Measurements from ENCODE around the gene NPVF.

NPVF gene

GRCh38 chr7:25215694-25216335 lies 12.5 kb downstream of the NPVF start:
- ATAC-seq (replicated peaks) (no peak), DNase-seq (no peak)
- Mint-ChIP-seq H3K27me3 (peaks cover 50 to 56% of the 10 kb centered on the region in 2 donors), H3K4me3 (no peak overlapping the region), H3K27ac (no peak overlapping the region), H3K9me3 (no peaks in the 10 kb centered on the region), H3K4me1 (ENCODE audit: low read depth in 2 of 2) (peaks cover 2 to 4% of the 10 kb centered on the region in 2 donors), H3K36me3 (ENCODE audit: insufficient read depth) (no peaks in the 10 kb centered on the region)

DNA sequence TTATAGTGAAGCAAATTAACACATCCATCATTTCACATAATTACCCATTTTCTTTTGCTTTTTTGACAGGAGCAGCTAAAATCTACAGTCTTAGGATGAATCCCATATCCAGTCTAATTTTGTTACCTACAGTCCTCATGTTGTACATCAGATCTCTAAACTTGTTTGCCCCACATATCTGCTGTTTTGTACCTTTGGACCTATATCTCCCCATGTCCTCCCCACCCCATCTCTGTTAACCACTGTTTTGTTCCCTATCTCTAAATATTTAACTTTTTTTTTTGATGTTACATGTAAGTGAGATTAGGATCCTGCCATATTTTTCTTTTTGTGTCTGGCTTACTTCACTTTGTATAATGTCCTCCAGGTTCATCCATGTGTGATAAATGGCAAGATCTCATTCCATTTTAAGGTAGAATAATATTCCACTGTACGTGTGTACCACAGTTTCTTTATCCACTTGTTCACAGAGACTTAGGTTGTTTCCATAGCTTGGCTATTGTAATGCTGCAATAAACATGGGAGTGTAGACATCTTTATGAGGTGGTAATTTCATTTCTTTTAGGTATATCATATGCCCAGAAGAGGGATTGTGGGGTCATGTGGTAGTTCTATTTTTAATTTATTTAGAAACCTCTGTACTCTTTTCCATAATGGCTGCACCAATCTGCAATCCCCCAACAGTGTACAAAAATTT lies 19.6 kb downstream of the NPVF start:
- no peak overlapping the region for H3K4me3 Mint-ChIP-seq
- H3K36me3 Mint-ChIP-seq (ENCODE audit: insufficient read depth): peaks cover 3% of the 10 kb centered on the region
- no peak for DNase-seq
- ATAC-seq (replicated peaks): no peak
- no peaks in the 10 kb centered on the region for H3K9me3 Mint-ChIP-seq
- H3K27ac Mint-ChIP-seq: no peak overlapping the region
- H3K27me3 Mint-ChIP-seq: peaks cover 61 to 65% of the 10 kb centered on the region in 2 donors
- peaks cover 2 to 4% of the 10 kb centered on the region in 2 donors for H3K4me1 Mint-ChIP-seq (ENCODE audit: low read depth in 2 of 2)

GRCh38 chr7:25207887-25208286 lies 20.4 kb downstream of the NPVF start:
- Mint-ChIP-seq H3K27ac (no peak overlapping the region), H3K4me1 (ENCODE audit: low read depth in 2 of 2) (peaks cover 2 to 4% of the 10 kb centered on the region in 2 donors), H3K4me3 (no peak overlapping the region), H3K9me3 (no peaks in the 10 kb centered on the region), H3K27me3 (peaks cover 61 to 65% of the 10 kb centered on the region in 2 donors), H3K36me3 (ENCODE audit: insufficient read depth) (peaks cover 3% of the 10 kb centered on the region)
- no peak for DNase-seq
- no peak for ATAC-seq (replicated peaks)

DNA sequence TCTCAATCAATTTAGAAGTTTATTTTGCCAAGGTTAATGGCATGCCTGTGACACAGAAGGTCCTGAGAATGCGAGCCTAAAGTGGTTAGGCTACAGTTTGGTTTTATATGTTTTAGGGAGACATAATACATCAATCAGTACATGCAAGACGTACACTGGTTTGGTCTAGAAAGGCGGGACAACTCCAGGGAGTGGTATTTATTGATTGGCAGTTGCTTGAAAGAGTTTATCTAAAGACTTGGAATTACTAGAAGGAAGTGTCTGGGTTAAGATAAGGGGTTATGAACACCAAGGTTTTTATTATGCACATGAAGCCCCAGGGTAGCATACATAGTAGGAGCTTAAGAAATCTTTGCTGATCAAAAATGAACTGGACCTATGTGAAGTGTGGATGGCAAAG lies 21.5 kb downstream of the NPVF start:
- ATAC-seq (replicated peaks): no peak
- peaks cover 0 to 4% of the 10 kb centered on the region in 2 donors for H3K4me1 Mint-ChIP-seq (ENCODE audit: low read depth in 2 of 2)
- H3K27me3 Mint-ChIP-seq: peaks cover 50 to 53% of the 10 kb centered on the region in 2 donors
- H3K9me3 Mint-ChIP-seq: no peaks in the 10 kb centered on the region
- no peak overlapping the region for H3K27ac Mint-ChIP-seq
- DNase-seq: no peak
- peaks cover 3% of the 10 kb centered on the region for H3K36me3 Mint-ChIP-seq (ENCODE audit: insufficient read depth)
- H3K4me3 Mint-ChIP-seq: no peak overlapping the region

GRCh38 chr7:25196132-25196896 lies 32.0 kb downstream of the NPVF start:
- DNase-seq (no peak), ATAC-seq (replicated peaks) (no peak)
- Mint-ChIP-seq H3K27me3 (peaks cover 0 to 30% of the 10 kb centered on the region in 2 donors), H3K36me3 (ENCODE audit: insufficient read depth) (no peaks in the 10 kb centered on the region), H3K9me3 (no peaks in the 10 kb centered on the region), H3K4me1 (ENCODE audit: low read depth in 2 of 2) (no peaks in the 10 kb centered on the region), H3K4me3 (no peak overlapping the region), H3K27ac (no peak overlapping the region)

DNA sequence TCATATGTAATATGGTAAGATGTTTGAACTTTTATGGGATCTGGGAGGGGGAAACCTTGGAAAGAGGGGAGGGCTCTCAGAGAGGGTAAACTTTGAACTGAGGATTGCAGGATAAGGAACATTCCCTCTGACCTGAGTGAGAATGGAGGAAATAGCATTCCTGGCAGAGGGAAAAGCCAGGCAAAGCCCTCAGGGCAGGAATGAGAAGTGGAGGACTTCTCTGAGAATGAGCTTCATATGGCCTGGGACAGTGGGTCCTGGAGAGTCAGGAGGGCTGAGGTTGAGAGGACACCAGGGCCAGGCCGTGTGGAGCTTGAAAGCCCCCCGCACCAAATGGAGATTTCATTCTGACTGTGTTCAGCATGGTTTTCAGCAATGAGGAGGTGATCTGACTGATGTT lies 34.2 kb downstream of the NPVF start:
- no peak for DNase-seq
- Mint-ChIP-seq H3K9me3 (no peaks in the 10 kb centered on the region), H3K4me3 (no peak overlapping the region), H3K36me3 (ENCODE audit: insufficient read depth) (no peaks in the 10 kb centered on the region), H3K4me1 (ENCODE audit: low read depth in 2 of 2) (no peaks in the 10 kb centered on the region), H3K27me3 (peaks cover 4 to 31% of the 10 kb centered on the region in 2 donors), H3K27ac (no peak overlapping the region)
- ATAC-seq (replicated peaks): no peak

DNA sequence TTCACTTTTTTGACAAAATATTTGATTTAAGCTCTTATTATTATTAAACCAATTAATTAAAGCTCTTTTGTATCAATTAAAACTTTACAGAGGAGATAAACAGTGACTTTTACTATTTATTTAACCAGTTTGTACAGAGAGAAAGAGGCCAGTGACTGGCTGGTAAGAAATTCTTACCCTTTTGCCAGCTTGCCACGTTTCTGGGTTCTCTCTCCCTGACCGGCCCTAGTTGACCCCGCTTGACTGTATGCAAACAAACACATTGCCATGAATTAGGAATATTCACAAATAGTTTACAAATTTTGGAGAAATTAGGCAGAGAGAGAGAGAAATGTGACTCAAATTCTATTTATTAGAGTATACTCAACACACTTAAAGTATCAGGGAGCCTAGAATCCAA lies 36.2 kb downstream of the NPVF start:
- ATAC-seq (replicated peaks): no peak
- Mint-ChIP-seq H3K9me3 (no peaks in the 10 kb centered on the region), H3K36me3 (ENCODE audit: insufficient read depth) (no peaks in the 10 kb centered on the region), H3K4me1 (ENCODE audit: low read depth in 2 of 2) (no peaks in the 10 kb centered on the region), H3K27ac (no peak overlapping the region), H3K27me3 (peaks cover 19 to 51% of the 10 kb centered on the region in 2 donors), H3K4me3 (no peak overlapping the region)
- no peak for DNase-seq

DNA sequence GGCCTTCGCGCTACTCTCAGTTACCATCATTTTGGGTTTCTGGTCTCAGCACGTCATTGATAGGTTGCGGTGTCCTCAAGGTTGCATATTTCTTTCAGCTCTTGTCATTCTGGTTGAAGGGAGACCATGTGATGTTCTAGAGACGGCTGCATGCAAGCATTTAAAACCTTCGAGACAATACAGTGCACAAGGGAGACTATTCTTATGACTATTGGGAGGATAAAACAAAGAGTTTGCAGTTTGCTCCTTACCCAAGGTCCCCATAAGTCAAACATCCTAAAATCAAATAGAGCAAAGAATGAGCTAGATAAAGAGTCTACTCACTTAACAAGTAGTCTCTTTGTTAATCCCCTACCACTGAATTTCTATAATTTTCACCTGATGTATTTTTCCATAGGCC lies 39.1 kb downstream of the NPVF start:
- Mint-ChIP-seq H3K27ac (no peak overlapping the region), H3K9me3 (no peaks in the 10 kb centered on the region), H3K27me3 (peaks cover 43 to 62% of the 10 kb centered on the region in 2 donors), H3K4me1 (ENCODE audit: low read depth in 2 of 2) (no peaks in the 10 kb centered on the region), H3K36me3 (ENCODE audit: insufficient read depth) (peaks cover 3% of the 10 kb centered on the region), H3K4me3 (no peak overlapping the region)
- DNase-seq (no peak), ATAC-seq (replicated peaks) (no peak)

GRCh38 chr7:25187932-25188331 lies 40.4 kb downstream of the NPVF start:
- Mint-ChIP-seq H3K36me3 (ENCODE audit: insufficient read depth) (peaks cover 3% of the 10 kb centered on the region), H3K9me3 (no peaks in the 10 kb centered on the region), H3K4me3 (no peak overlapping the region), H3K27me3 (peaks cover 43 to 52% of the 10 kb centered on the region in 2 donors), H3K4me1 (ENCODE audit: low read depth in 2 of 2) (no peaks in the 10 kb centered on the region), H3K27ac (peak overlapping the region in 1 of 2 donors; percentile 38)
- ATAC-seq (replicated peaks): no peak
- no peak for DNase-seq

GRCh38 chr7:25186436-25186835 lies 41.9 kb downstream of the NPVF start:
- Mint-ChIP-seq H3K36me3 (ENCODE audit: insufficient read depth) (peaks cover 3% of the 10 kb centered on the region), H3K4me3 (no peak overlapping the region), H3K27ac (no peak overlapping the region), H3K27me3 (peaks cover 43 to 52% of the 10 kb centered on the region in 2 donors), H3K9me3 (no peaks in the 10 kb centered on the region), H3K4me1 (ENCODE audit: low read depth in 2 of 2) (no peaks in the 10 kb centered on the region)
- DNase-seq (no peak), ATAC-seq (replicated peaks) (no peak)

- DNase-seq (no peak), ATAC-seq (replicated peaks) (no peak)
- Mint-ChIP-seq H3K27me3 (peaks cover 19 to 25% of the 10 kb centered on the region in 2 donors), H3K4me3 (no peak overlapping the region), H3K27ac (no peak overlapping the region), H3K36me3 (ENCODE audit: insufficient read depth) (peaks cover 4% of the 10 kb centered on the region), H3K9me3 (no peaks in the 10 kb centered on the region), H3K4me1 (ENCODE audit: low read depth in 2 of 2) (peaks cover 5 to 11% of the 10 kb centered on the region in 2 donors)
Observed at GRCh38 chr7:25181532-25181931, 46.8 kb downstream of the NPVF start.

DNA sequence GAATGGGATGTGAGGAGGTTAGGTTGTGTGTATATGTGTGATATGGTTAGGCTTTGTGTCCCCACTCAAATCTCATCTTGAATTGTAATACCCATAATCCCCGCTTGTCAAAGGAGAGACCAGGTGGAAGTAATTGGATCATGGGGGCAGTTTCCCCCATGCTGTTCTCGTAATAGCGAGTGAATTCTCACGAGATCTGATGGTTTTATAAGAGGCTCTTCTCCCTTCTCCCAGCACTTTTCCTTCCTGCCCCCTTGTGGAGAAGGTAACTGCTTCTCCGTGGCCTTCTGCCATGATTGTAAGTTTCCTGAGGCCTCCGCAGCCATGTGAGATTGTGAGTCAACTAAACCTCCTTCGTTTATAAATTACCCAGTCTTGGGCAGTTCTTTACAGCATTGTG lies 47.3 kb downstream of the NPVF start:
- H3K4me1 Mint-ChIP-seq (ENCODE audit: low read depth in 2 of 2): peaks cover 5 to 11% of the 10 kb centered on the region in 2 donors
- H3K4me3 Mint-ChIP-seq: peak overlapping the region; percentile 82 to 91
- no peak for ATAC-seq (replicated peaks)
- peaks cover 13 to 19% of the 10 kb centered on the region in 2 donors for H3K27me3 Mint-ChIP-seq
- no peak for DNase-seq
- H3K36me3 Mint-ChIP-seq (ENCODE audit: insufficient read depth): peaks cover 2% of the 10 kb centered on the region
- H3K9me3 Mint-ChIP-seq: no peaks in the 10 kb centered on the region
- peak overlapping the region; percentile 71 to 85 for H3K27ac Mint-ChIP-seq

DNA sequence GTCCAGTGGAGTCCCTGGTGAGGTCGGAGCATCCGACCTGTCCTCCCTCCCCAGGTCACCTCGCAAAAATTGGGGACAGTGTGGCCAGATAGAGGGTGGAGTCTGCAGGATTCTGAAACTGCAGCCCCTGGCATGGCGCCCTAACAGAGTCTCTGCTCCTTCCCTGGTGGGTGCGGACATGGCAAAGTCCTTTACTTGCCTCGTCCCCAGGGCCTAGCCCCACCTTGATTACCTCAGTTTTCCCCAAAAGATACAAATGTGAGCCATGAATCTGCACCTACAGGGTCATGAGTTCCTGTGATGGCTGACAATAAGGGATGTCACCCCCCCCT lies 47.7 kb downstream of the NPVF start:
- Mint-ChIP-seq H3K27me3 (peaks cover 11 to 15% of the 10 kb centered on the region in 2 donors), H3K36me3 (ENCODE audit: insufficient read depth) (peaks cover 2% of the 10 kb centered on the region), H3K4me3 (peak overlapping the region; percentile 82 to 91), H3K27ac (peak overlapping the region; percentile 71 to 85), H3K4me1 (ENCODE audit: low read depth in 2 of 2) (peaks cover 5 to 11% of the 10 kb centered on the region in 2 donors), H3K9me3 (no peaks in the 10 kb centered on the region)
- ATAC-seq (replicated peaks) (peak; percentile 40), DNase-seq (no peak)

Measured in effector memory CD8-positive, alpha-beta T cell (primary cell).